ENCODE results near the gene TPP2. TPM values are rescaled to one million over a fixed set of nuclear protein-coding genes. Genes with fewer than 3 reads are reported as not detected.

Gene TPP2
- total and polyA plus RNA-seq, 10 donors, result 19.5 to 95.5 (median 55.1) TPM

GRCh38 chr13:102724923-102725322 is 128.1 kb downstream of the TPP2 start:
- H3K4me3 ChIP-seq, result no peak overlapping the region
- H3K27ac ChIP-seq, result no peak overlapping the region
- intact Hi-C loops (cut with DNase I; ENCODE audit: low total_unique reads), result no loop called here
- H3K9me3 ChIP-seq, result peaks cover 0 to 5% (median 0%) of the 10 kb centered on the region in 8 donors
- TF ChIP-seq POLR2AphosphoS5 (IDR thresholded peaks at IDR 0.05), result no peak
- TF ChIP-seq, protein P1, sequence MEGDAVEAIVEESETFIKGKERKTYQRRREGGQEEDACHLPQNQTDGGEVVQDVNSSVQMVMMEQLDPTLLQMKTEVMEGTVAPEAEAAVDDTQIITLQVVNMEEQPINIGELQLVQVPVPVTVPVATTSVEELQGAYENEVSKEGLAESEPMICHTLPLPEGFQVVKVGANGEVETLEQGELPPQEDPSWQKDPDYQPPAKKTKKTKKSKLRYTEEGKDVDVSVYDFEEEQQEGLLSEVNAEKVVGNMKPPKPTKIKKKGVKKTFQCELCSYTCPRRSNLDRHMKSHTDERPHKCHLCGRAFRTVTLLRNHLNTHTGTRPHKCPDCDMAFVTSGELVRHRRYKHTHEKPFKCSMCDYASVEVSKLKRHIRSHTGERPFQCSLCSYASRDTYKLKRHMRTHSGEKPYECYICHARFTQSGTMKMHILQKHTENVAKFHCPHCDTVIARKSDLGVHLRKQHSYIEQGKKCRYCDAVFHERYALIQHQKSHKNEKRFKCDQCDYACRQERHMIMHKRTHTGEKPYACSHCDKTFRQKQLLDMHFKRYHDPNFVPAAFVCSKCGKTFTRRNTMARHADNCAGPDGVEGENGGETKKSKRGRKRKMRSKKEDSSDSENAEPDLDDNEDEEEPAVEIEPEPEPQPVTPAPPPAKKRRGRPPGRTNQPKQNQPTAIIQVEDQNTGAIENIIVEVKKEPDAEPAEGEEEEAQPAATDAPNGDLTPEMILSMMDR (IDR thresholded peaks at IDR 0.05 in 8 of 11, conservative IDR thresholded peaks at IDR 0.05 in 3 of 11), result no peak
- TF ChIP-seq POLR2A (IDR thresholded peaks at IDR 0.05), result no peak
- WGBS, 5 donors, result 63 to 85% (median 73%) methylated on average over 6 of the region's 6 CpGs
- peaks cover 0 to 5% (median 0%) of the 10 kb centered on the region in 7 donors for H3K27me3 ChIP-seq (replicated peaks in 1 of 7)
- DNase-seq, result no peak
- H3K4me1 ChIP-seq, result no peaks in the 10 kb centered on the region
- H3K36me3 ChIP-seq, result no peaks in the 10 kb centered on the region

DNA sequence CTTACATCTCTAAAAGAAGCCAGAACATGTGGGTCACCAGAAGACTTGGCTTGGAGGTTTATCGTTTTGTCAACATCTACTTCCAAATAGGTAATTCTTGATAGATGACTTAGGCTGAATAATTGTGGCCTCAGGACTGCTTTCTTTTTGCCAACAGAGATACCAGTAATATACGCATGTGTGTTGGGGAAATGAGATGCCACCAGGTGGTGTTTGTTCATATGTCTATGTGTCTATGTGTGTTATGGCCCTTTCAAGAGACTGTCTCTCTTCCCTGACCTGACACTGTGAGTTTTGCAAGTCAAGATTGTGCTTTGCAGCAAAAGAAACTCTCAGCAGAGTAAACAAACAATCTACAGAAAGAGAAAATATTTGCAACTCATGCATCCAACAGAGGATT is 129.6 kb downstream of the TPP2 start:
- no peak for DNase-seq
- H3K4me3 ChIP-seq, result no peak overlapping the region
- peaks cover 0 to 5% (median 0%) of the 10 kb centered on the region in 8 donors for H3K9me3 ChIP-seq
- H3K27ac ChIP-seq, result no peak overlapping the region
- intact Hi-C loops (cut with DNase I; ENCODE audit: low total_unique reads), result no loop called here
- peaks cover 0 to 5% (median 0%) of the 10 kb centered on the region in 7 donors for H3K27me3 ChIP-seq (replicated peaks in 1 of 7)
- 70 to 86% (median 82%) methylated on average over 2 of the region's 2 CpGs for WGBS, 5 donors
- H3K4me1 ChIP-seq, result no peaks in the 10 kb centered on the region
- H3K36me3 ChIP-seq, result no peaks in the 10 kb centered on the region
- TF ChIP-seq, protein P1 (IDR thresholded peaks at IDR 0.05 in 8 of 11, conservative IDR thresholded peaks at IDR 0.05 in 3 of 11), result no peak
- TF ChIP-seq POLR2A (IDR thresholded peaks at IDR 0.05) (no peak), POLR2AphosphoS5 (IDR thresholded peaks at IDR 0.05) (no peak)

Other genes starting within 250 kb of the TPP2 start
- 1 to 10 TPM in 1 of 7 donors, under 1 TPM in 3, not detected in 3; 0.03 to 1.1 (median 0.18) TPM for gene FGF14, start 194.9 kb upstream of the TPP2 start, total RNA-seq
- gene FGF14, start 194.9 kb upstream of the TPP2 start, polyA plus RNA-seq, result under 1 TPM; 0.03 to 0.32 (median 0.04) TPM
- gene METTL21C, start 98.1 kb downstream of the TPP2 start, total RNA-seq, result not detected
- not detected for gene METTL21C, start 98.1 kb downstream of the TPP2 start, polyA plus RNA-seq
- gene TEX30, start 176.8 kb downstream of the TPP2 start, total RNA-seq, result 10 to 100 TPM in 2 of 7 donors, 1 to 10 TPM in 5; 4.4 to 10.9 (median 5.6) TPM
- 10 to 100 TPM in 2 of 3 donors, 1 to 10 TPM in 1; 9.2 to 11.2 (median 10.7) TPM for gene TEX30, start 176.8 kb downstream of the TPP2 start, polyA plus RNA-seq
- gene POGLUT2, start 202.0 kb downstream of the TPP2 start, total RNA-seq, result 1 to 10 TPM; 2.8 to 5.5 (median 4.5) TPM
- 1 to 10 TPM in 2 of 3 donors, under 1 TPM in 1; 0.89 to 1.7 (median 1.3) TPM for gene POGLUT2, start 202.0 kb downstream of the TPP2 start, polyA plus RNA-seq
- 10 to 100 TPM in 6 of 7 donors, 1 to 10 TPM in 1; 9.7 to 30.4 (median 18.8) TPM for gene BIVM, start 202.1 kb downstream of the TPP2 start, total RNA-seq
- 10 to 100 TPM in 1 of 3 donors, 1 to 10 TPM in 2; 6.0 to 10.6 (median 8.4) TPM for gene BIVM, start 202.1 kb downstream of the TPP2 start, polyA plus RNA-seq
- 100 to 1,000 TPM in 2 of 7 donors, 10 to 100 TPM in 5; 55.1 to 101 (median 76.6) TPM for gene ERCC5, start 249.0 kb downstream of the TPP2 start, total RNA-seq
- 100 to 1,000 TPM in 1 of 3 donors, 10 to 100 TPM in 2; 58.0 to 123 (median 64.7) TPM for gene ERCC5, start 249.0 kb downstream of the TPP2 start, polyA plus RNA-seq